Retinal pigment epithelial cell (primary cell): ENCODE results near the gene DENND1B.

Experiments
- DNase-seq: peaks from one replicate; pipeline ENCODE4 v3.0.0-alpha.2; 2010; ENCODE audit warnings: low read depth
- H3K4me3 ChIP-seq: 2 replicates; pipeline ENCODE4 v1.5.1; 2011; ENCODE audit warnings: mild to moderate bottlenecking, low read length, control low read depth, moderate library complexity
- CTCF ChIP-seq: conservative IDR thresholded peaks from 2 replicates; pipeline ENCODE4 v1.5.1; 2011; ENCODE audit warnings: low read depth, low read length, control low read depth, inconsistent platforms

The DENND1B gene

DNA sequence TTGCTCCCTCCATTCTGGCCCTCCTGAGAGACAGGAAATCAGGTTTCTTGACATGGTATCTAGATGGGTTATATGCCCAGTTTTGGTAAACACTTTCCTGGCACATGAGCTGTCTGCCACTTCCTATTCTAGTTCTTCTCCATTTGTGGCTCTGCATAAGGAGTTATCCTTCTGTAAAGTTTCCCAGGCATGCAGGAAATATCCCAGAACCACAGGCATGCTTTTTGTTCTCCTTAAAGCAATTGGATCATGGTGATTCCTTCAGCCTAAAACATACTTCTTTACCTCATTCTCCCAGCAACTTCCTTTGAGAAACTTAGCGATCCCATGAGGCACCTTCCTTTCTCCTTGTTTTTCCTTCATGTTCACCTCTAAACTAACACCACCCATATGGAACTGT is 307.4 kb downstream of the DENND1B start:
- H3K4me3 ChIP-seq: no peak overlapping the region
- no peak for DNase-seq
- no peak for TF ChIP-seq CTCF

GRCh38 chr1:197466813-197467212 is 308.5 kb downstream of the DENND1B start:
- no peak for DNase-seq
- no peak overlapping the region for H3K4me3 ChIP-seq
- TF ChIP-seq CTCF: no peak

- no peak overlapping the region for H3K4me3 ChIP-seq
- DNase-seq: no peak
- no peak for TF ChIP-seq CTCF
Observed at GRCh38 chr1:197465528-197466327, 309.6 kb downstream of the DENND1B start.

DNA sequence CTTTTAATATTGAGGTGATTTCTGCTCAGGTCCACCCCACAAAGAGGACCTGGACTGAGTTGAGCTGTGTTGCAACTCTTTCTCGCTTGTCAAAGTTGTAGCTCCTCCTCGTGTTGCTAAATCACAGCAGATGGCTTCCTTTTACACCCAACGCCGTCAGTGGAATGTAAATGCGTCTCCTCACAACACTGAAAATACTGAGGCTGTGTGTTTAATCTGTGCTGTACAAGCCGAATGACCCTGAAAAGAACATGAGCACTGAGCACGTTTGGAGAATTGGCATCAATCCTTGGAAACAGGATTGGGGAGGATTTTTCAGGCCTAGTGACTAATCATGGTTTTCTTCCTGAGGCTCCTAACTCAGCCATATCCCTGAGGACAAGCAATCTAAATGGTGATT is 311.2 kb downstream of the DENND1B start:
- no peak for TF ChIP-seq CTCF
- H3K4me3 ChIP-seq: no peak overlapping the region
- DNase-seq: peak; percentile 66

DNA sequence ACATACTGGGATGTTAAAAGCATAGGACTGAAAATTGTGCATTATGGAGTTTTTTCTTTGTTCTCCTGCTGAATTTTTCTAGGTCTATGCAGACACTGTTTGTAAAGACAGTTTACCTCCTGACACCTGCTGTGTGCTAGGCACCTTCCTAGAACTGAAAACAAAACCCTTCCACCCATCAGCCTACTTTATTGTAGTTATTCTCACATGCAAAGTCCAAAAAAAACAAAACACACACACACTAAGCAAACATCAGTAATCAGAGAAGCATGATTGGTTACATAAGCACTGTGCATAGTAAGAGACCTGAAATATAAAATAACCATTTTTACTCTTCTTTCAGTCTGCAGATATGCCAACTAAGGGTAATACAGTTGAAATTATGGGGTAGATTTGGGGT is 312.1 kb downstream of the DENND1B start:
- TF ChIP-seq CTCF: no peak
- DNase-seq: no peak
- no peak overlapping the region for H3K4me3 ChIP-seq

GRCh38 chr1:197462539-197462938 is 312.7 kb downstream of the DENND1B start:
- no peak for DNase-seq
- TF ChIP-seq CTCF: no peak
- H3K4me3 ChIP-seq: no peak overlapping the region
